Astrocyte of the hippocampus (primary cell): ENCODE results near the gene MMP21.

Experiments used
- DNase-seq: peaks from one replicate; pipeline ENCODE4 v3.0.0; 2011; ENCODE audit warnings: low read depth, low spot score

Gene MMP21

GRCh38 chr10:125775491-125776106 lies at the start of gene MMP21:
MMP21 (minus strand) TSS chr10:125775821; CDS start chr10:125775821, 0 bp downstream.
- no peak for DNase-seq

- DNase-seq, result no peak
These were observed 49.1 kb upstream of the MMP21 start for GRCh38 chr10:125824736-125825135.

- peak; percentile 28 for DNase-seq
These were observed 48.1 kb upstream of the MMP21 start for GRCh38 chr10:125823663-125824251.

GRCh38 chr10:125822878-125823662 lies 47.4 kb upstream of the MMP21 start, which contains the start of the genes BCCIP and UROS:
BCCIP (plus strand) TSS chr10:125823546; CDS start chr10:125823558, 12 bp downstream.
UROS (minus strand) TSS chr10:125823258; CDS start chr10:125816499, 6,759 bp downstream.
- DNase-seq, result peak; percentile 94

- DNase-seq, result no peak
These were observed 45.1 kb upstream of the MMP21 start for GRCh38 chr10:125820701-125821100.

- no peak for DNase-seq
These were observed 41.8 kb upstream of the MMP21 start for GRCh38 chr10:125817337-125817946.

GRCh38 chr10:125816548-125816947 lies 40.9 kb upstream of the MMP21 start:
- DNase-seq, result no peak

- DNase-seq, result no peak
These were observed 40.1 kb upstream of the MMP21 start for GRCh38 chr10:125815764-125816163.

GRCh38 chr10:125812128-125812750 lies 36.6 kb upstream of the MMP21 start:
- peak; percentile 62 for DNase-seq

- DNase-seq, result no peak
These were observed 35.6 kb upstream of the MMP21 start for GRCh38 chr10:125811251-125811650.

GRCh38 chr10:125808047-125808446 lies 32.4 kb upstream of the MMP21 start:
- DNase-seq, result no peak

- no peak for DNase-seq
These were observed 27.1 kb upstream of the MMP21 start for GRCh38 chr10:125802739-125803138.

- DNase-seq, result no peak
These were observed 26.5 kb upstream of the MMP21 start for GRCh38 chr10:125802131-125802530.

GRCh38 chr10:125801574-125801973 lies 26.0 kb upstream of the MMP21 start:
- no peak for DNase-seq

- DNase-seq, result no peak
These were observed 24.0 kb upstream of the MMP21 start for GRCh38 chr10:125799451-125800182.

- no peak for DNase-seq
These were observed 22.5 kb upstream of the MMP21 start for GRCh38 chr10:125797994-125798662.

GRCh38 chr10:125797424-125797823 lies 21.8 kb upstream of the MMP21 start:
- DNase-seq, result no peak

GRCh38 chr10:125795637-125796190 lies 20.1 kb upstream of the MMP21 start:
- DNase-seq, result no peak

GRCh38 chr10:125795128-125795527 lies 19.5 kb upstream of the MMP21 start:
- DNase-seq, result peak; percentile 12
